Cardiac muscle cell (in vitro differentiated cells and primary cell): ENCODE results near the gene MESP2. TPM values are rescaled to one million over a fixed set of nuclear protein-coding genes. Genes with fewer than 3 reads are reported as not detected.

ENCODE experiments used
- DNase-seq, 2 donors: peaks; one replicate each; pipeline versions ENCODE4 v3.0.0 to v3.0.0-alpha.2; 2010 to 2017; ENCODE audit warnings: low read depth in 1 of 2, low spot score in 1 of 2
- H3K27ac ChIP-seq: fragments of 200-600 bp; sonication (generic); 2 replicates; pipeline ENCODE4 v1.5.1; 2016
- H3K27me3 ChIP-seq: fragments of 200-600 bp; sonication (generic); 2 replicates; pipeline ENCODE4 v1.6.0; 2016; ENCODE audit warnings: control low read depth
- H3K36me3 ChIP-seq: fragments of 200-600 bp; sonication (generic); 2 replicates; pipeline ENCODE4 v1.5.1; 2016; ENCODE audit warnings: control low read depth
- H3K4me1 ChIP-seq: fragments of 200-600 bp; sonication (generic); 2 replicates; pipeline ENCODE4 v1.8.1; 2017; ENCODE audit warnings: low read depth, mild to moderate bottlenecking, mixed run types
- H3K4me3 ChIP-seq: fragments of 200-600 bp; sonication (generic); 2 replicates; pipeline ENCODE4 v1.5.1; 2016; ENCODE audit warnings: mild to moderate bottlenecking
- H3K9me3 ChIP-seq: fragments of 200-600 bp; sonication (generic); 2 replicates; pipeline ENCODE4 v1.5.1; 2017; ENCODE audit warnings: low read depth, mild to moderate bottlenecking, control low read depth
- polyA plus RNA-seq: library from polyadenylated mRNA; unstranded; fragments of >200 nt; fragmentation: Nextera tagmentation; extraction: Ambion mirVana; gene quantifications from 2 replicates; pipeline ENCODE4 v1.2.1, GENCODE V29; 2016
- total RNA-seq: library from RNA; depleted of rRNA; stranded (reverse); fragments of >200 nt; gene quantifications from 2 replicates; pipeline ENCODE4 v1.2.3, GENCODE V29; 2016
- TF ChIP-seq, protein P1 (sequence below): IDR thresholded peaks from 2 replicates; pipeline ENCODE4 v1.5.1; 2012; ENCODE audit warnings: low read depth, mild to moderate bottlenecking, low read length

The MESP2 gene
- total and polyA plus RNA-seq, 2 experiments from 2014 or later: 1.1 to 2.4 TPM

DNA sequence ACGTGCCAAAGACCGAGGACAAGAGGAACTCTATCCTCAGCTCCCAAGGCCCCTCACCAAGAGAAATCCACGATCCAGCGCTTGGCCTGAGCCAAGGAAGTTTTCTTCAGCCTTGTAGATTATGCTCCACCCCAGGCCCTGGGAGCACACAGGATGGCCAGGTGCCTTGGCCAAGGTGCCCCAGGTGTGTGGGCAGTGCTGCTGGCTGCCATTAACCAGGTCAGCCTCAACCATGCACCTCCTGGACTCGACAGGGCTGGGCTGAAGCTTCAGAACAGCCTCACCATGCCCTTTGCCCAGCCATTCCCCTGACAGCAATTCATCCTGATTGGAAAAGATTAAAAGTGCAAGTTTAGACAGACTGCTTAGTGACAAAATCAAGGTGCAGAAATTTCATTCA lies 14.2 kb upstream of the MESP2 start:
- H3K27me3 ChIP-seq: no peaks in the 10 kb centered on the region
- H3K36me3 ChIP-seq: no peaks in the 10 kb centered on the region
- H3K4me3 ChIP-seq: no peak overlapping the region
- H3K4me1 ChIP-seq: no peaks in the 10 kb centered on the region
- TF ChIP-seq, protein P1, sequence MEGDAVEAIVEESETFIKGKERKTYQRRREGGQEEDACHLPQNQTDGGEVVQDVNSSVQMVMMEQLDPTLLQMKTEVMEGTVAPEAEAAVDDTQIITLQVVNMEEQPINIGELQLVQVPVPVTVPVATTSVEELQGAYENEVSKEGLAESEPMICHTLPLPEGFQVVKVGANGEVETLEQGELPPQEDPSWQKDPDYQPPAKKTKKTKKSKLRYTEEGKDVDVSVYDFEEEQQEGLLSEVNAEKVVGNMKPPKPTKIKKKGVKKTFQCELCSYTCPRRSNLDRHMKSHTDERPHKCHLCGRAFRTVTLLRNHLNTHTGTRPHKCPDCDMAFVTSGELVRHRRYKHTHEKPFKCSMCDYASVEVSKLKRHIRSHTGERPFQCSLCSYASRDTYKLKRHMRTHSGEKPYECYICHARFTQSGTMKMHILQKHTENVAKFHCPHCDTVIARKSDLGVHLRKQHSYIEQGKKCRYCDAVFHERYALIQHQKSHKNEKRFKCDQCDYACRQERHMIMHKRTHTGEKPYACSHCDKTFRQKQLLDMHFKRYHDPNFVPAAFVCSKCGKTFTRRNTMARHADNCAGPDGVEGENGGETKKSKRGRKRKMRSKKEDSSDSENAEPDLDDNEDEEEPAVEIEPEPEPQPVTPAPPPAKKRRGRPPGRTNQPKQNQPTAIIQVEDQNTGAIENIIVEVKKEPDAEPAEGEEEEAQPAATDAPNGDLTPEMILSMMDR: no peak
- no peaks in the 10 kb centered on the region for H3K9me3 ChIP-seq
- H3K27ac ChIP-seq: no peak overlapping the region
- no peak for DNase-seq

DNA sequence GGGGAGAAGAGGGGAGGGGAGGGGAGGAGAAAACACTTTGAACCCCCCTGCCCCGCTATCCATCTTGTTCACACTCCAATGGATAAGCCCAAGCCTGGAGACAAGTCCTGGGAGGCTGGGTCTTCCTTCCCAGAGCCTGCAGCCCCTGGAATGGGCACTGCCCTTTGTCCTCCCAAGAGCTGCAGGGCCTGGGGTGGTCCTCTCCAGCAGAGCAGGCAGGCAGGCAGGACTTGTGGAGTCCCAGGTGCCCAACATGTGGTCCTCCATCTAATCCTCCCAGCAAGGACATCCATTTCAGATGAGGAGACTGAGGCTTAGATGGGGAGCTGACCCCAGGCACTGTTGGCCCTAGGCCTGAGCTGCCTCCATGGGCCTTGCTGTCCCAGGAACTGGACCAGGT lies 10.4 kb upstream of the MESP2 start:
- TF ChIP-seq, protein P1: no peak
- DNase-seq: no peak
- Histone ChIP-seq H3K27ac (no peak overlapping the region), H3K4me3 (no peak overlapping the region), H3K9me3 (no peaks in the 10 kb centered on the region), H3K4me1 (no peaks in the 10 kb centered on the region), H3K27me3 (no peaks in the 10 kb centered on the region), H3K36me3 (no peaks in the 10 kb centered on the region)

DNA sequence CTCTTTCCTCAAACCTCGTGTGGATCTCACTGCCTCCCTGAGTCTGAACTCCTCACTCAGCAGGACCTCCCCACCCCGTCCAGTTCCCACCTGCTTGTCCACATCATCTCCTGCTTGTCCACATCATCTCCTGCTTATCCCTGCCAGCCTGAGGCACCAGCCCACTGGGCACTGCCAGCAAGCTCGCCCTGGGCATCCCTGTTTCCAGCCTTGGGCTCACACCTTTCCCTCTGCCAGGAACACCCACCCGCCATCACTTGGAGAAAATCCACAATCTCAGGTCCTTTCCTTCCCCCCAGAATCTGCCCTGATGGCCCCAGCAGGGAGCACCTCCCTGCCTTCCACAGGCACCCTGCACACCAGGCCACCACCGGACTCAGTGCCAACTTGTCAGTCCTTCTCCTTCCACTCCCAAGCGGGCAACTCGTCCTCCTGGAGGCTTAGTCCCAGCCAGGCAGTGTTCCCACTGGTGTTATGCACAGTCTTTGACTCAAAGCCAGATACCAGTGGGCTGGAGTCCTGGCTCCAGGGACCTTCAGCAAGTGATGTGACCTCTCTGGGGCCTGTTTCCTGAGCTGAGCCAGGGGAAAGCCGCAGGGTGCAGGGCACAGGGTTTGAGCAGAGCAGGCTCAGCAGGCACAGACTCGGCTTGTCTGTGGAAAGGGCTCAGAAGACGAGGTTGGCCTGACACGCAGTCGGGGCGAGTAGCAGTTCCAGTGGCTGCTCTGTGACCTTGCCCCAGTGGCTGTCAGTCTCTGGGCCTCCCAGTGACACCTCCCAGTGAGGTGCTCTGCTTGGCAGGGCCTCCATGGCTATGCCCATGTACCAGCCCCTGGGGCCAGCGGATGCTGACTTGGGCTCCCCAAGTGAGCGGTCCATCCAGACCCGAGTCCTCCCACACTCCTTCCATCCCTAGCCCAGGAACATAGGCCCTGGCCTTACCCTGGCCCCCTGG lies 9.5 kb upstream of the MESP2 start:
- Histone ChIP-seq H3K9me3 (no peaks in the 10 kb centered on the region), H3K27ac (no peak overlapping the region), H3K4me1 (no peaks in the 10 kb centered on the region), H3K4me3 (no peak overlapping the region), H3K27me3 (no peaks in the 10 kb centered on the region), H3K36me3 (no peaks in the 10 kb centered on the region)
- DNase-seq: no peak
- TF ChIP-seq, protein P1: no peak

DNA sequence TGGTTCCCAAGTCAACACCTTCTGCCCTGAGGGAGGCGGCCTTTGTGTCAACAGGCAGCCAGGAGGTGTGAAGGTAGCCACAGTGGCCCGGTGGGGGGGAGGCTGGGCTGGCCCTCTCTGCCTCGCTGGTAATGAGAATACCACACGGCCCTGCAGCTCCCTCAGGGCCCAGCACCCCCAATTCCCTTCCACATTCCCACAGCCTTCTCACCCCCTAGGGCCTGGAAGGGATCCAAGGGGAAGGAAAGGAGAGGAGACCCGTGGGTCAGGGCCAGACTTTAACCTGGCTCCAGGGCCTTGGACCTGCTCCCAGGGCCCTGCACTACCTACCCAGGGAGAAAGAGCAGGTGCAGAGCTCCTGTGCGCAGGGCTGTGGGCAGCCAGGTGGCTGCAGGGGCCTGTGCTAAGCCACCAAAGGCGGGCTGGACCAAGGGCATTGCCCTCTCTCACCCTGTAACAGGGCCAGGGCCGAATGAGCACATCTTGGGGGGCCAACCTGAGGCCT lies 8.7 kb upstream of the MESP2 start:
- Histone ChIP-seq H3K9me3 (no peaks in the 10 kb centered on the region), H3K4me1 (no peaks in the 10 kb centered on the region), H3K27me3 (no peaks in the 10 kb centered on the region), H3K27ac (no peak overlapping the region), H3K4me3 (no peak overlapping the region), H3K36me3 (no peaks in the 10 kb centered on the region)
- no peak for DNase-seq
- TF ChIP-seq, protein P1: no peak

DNA sequence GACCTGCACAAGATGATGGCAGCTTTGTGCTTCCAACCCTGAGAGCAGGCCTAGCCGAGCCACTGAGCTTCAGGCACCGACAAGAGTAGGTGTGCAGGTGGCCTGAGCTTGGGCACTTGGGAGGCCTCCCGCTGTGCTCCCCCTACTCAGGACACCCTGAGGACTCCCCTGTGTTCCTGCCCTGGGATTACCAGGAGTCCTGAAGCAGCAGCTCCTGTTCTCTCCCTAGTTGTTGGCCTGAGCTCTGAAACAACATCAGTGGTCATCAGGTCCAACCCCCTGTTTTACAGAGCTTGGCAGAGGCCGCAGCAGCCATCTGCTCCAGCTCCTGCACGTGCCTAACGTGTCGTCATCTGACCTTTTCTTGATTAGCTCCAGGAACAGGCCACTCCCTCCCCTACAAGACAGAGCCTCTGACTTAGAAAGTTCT lies 8.0 kb upstream of the MESP2 start:
- no peaks in the 10 kb centered on the region for H3K27me3 ChIP-seq
- H3K4me1 ChIP-seq: no peaks in the 10 kb centered on the region
- H3K4me3 ChIP-seq: no peak overlapping the region
- TF ChIP-seq, protein P1: no peak
- H3K27ac ChIP-seq: no peak overlapping the region
- no peaks in the 10 kb centered on the region for H3K9me3 ChIP-seq
- no peaks in the 10 kb centered on the region for H3K36me3 ChIP-seq
- peak in 1 of 2 donors; percentile 88 for DNase-seq
